Fibroblast of lung (primary cell): ENCODE data around the gene TMEM184B. TPM values are rescaled to one million over a fixed set of nuclear protein-coding genes. Genes with fewer than 3 reads are reported as not detected.

Source experiments
- DNase-seq, 2 donors: peaks; one replicate each; pipeline versions ENCODE4 v3.0.0 to v3.0.0-alpha.2; 2010; ENCODE audit warnings: low read depth in 2 of 2
- H2AFZ ChIP-seq: 2 replicates; pipeline ENCODE4 v1.5.1; 2012; ENCODE audit warnings: low read length, control low read depth, inconsistent platforms
- H3K27ac ChIP-seq: 2 replicates; pipeline ENCODE4 v1.5.1; 2011; ENCODE audit warnings: low read length, control low read depth; ENCODE audit not compliant: insufficient read depth
- H3K27me3 ChIP-seq: 2 replicates; pipeline ENCODE4 v1.5.1; 2011; ENCODE audit warnings: mild to moderate bottlenecking, low read length; ENCODE audit not compliant: control insufficient read depth, insufficient read depth
- H3K36me3 ChIP-seq: 2 replicates; pipeline ENCODE4 v1.5.1; 2011; ENCODE audit warnings: low read length; ENCODE audit not compliant: control insufficient read depth, insufficient read depth
- H3K4me1 ChIP-seq: 2 replicates; pipeline ENCODE4 v1.5.1; 2011; ENCODE audit warnings: low read length; ENCODE audit not compliant: control insufficient read depth, insufficient read depth; ENCODE audit errors: extremely low read depth
- H3K4me2 ChIP-seq: 2 replicates; pipeline ENCODE4 v1.5.1; 2011; ENCODE audit warnings: low read length, control low read depth; ENCODE audit not compliant: insufficient read depth; ENCODE audit errors: extremely low read depth
- H3K4me3 ChIP-seq, 4 experiments: fragments of 200-600 bp in 1 of 4; sonication (generic) in 1 of 4; replicated peaks in 1 of 4; 2 replicates each; pipeline ENCODE4 v1.5.1; 2011 to 2016; ENCODE audit warnings: low read length in 4 of 4, low read depth in 3 of 4, mild to moderate bottlenecking in 3 of 4, control low read depth in 2 of 4, inconsistent platforms in 1 of 4, mixed read lengths in 1 of 4; ENCODE audit not compliant: insufficient read depth in 1 of 4; ENCODE audit errors: control extremely low read depth in 1 of 4
- H3K79me2 ChIP-seq: 2 replicates; pipeline ENCODE4 v1.5.1; 2012; ENCODE audit warnings: mild to moderate bottlenecking, low read length, inconsistent platforms; ENCODE audit not compliant: control insufficient read depth, insufficient read depth
- H3K9ac ChIP-seq: 2 replicates; pipeline ENCODE4 v1.5.1; 2011; ENCODE audit warnings: mild to moderate bottlenecking, low read length, control low read depth; ENCODE audit not compliant: insufficient read depth
- H3K9me3 ChIP-seq: 2 replicates; pipeline ENCODE4 v1.5.1; 2012; ENCODE audit warnings: low read depth, low read length; ENCODE audit not compliant: control insufficient read depth, insufficient read depth
- H4K20me1 ChIP-seq: 2 replicates; pipeline ENCODE4 v1.5.1; 2011; ENCODE audit warnings: low read length; ENCODE audit not compliant: control insufficient read depth, insufficient read depth; ENCODE audit errors: extremely low read depth
- EZH2 ChIP-seq: IDR thresholded peaks from 2 replicates; pipeline ENCODE4 v1.5.1; 2012; ENCODE audit warnings: low read length, control low read depth, mild to moderate bottlenecking; ENCODE audit errors: missing control alignments
- polyA plus RNA-seq, 2 donors: library from polyadenylated mRNA; depleted of rRNA in 1 of 2; stranded (reverse) in 1 of 2; unstranded in 1 of 2; fragments of >200 nt; gene quantifications; 2 replicates each; pipeline ENCODE4 v1.2.1, GENCODE V29; 2011 to 2012; ENCODE audit warnings: missing spikeins in 1 of 2
- total RNA-seq: library from RNA; depleted of rRNA; stranded (reverse); fragments of >200 nt; gene quantifications from 2 replicates; pipeline ENCODE4 v1.2.1, GENCODE V29; 2014
- TF ChIP-seq, protein P1 (sequence below), 2 donors: IDR thresholded peaks in 1 of 2; conservative IDR thresholded peaks in 1 of 2; 1 replicate in 1 of 2; 2 replicates in 1 of 2; pipeline ENCODE4 v1.5.1; 2011 to 2012; ENCODE audit warnings: low read length in 2 of 2, control low read depth in 1 of 2, inconsistent platforms in 1 of 2, low read depth in 1 of 2, mild to moderate bottlenecking in 1 of 2

The TMEM184B gene
- total and polyA plus RNA-seq, 2 donors (not counting 1 experiment from before 2014, with no cell fraction given), result 28.2 to 37.2 TPM

DNA sequence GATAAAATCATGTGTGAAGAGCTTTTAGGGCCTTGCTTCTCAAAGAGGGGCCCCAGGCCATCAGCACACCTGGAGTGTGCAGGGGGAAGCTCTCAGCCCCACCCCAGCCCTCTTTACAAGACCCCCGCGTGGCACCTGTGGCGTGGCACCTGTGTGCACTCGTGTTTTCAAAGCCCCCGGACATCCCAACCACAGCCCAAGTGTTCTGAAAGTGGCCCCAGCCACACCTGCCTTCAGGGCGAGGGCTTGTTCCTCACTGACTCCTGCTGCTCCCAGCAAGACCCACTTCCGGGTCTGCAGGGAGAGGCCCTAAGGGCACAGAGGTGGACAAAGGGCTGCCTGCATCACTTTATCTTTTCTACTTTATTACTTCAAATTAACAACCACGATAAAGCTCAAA is 17.5 kb upstream of the TMEM184B start:
- TF ChIP-seq, protein P1, sequence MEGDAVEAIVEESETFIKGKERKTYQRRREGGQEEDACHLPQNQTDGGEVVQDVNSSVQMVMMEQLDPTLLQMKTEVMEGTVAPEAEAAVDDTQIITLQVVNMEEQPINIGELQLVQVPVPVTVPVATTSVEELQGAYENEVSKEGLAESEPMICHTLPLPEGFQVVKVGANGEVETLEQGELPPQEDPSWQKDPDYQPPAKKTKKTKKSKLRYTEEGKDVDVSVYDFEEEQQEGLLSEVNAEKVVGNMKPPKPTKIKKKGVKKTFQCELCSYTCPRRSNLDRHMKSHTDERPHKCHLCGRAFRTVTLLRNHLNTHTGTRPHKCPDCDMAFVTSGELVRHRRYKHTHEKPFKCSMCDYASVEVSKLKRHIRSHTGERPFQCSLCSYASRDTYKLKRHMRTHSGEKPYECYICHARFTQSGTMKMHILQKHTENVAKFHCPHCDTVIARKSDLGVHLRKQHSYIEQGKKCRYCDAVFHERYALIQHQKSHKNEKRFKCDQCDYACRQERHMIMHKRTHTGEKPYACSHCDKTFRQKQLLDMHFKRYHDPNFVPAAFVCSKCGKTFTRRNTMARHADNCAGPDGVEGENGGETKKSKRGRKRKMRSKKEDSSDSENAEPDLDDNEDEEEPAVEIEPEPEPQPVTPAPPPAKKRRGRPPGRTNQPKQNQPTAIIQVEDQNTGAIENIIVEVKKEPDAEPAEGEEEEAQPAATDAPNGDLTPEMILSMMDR (conservative IDR thresholded peaks at IDR 0.05 in 1 of 2, IDR thresholded peaks at IDR 0.05 in 1 of 2; ENCODE audit: low read depth in 1 of 2, low read length in 2 of 2), result no peak
- no peak for TF ChIP-seq EZH2
- H3K4me2 ChIP-seq, result no peak overlapping the region
- H3K79me2 ChIP-seq, result peaks cover 1% of the 10 kb centered on the region
- H3K9me3 ChIP-seq, result no peaks in the 10 kb centered on the region
- no peak overlapping the region for H2AFZ ChIP-seq
- no peaks in the 10 kb centered on the region for H3K27me3 ChIP-seq
- H3K27ac ChIP-seq, result no peak overlapping the region
- H3K9ac ChIP-seq, result no peak overlapping the region
- H3K36me3 ChIP-seq, result peaks cover 33% of the 10 kb centered on the region
- no peaks in the 10 kb centered on the region for H4K20me1 ChIP-seq
- DNase-seq, result no peak
- H3K4me3 ChIP-seq, result no peak overlapping the region
- peaks cover 13% of the 10 kb centered on the region for H3K4me1 ChIP-seq

DNA sequence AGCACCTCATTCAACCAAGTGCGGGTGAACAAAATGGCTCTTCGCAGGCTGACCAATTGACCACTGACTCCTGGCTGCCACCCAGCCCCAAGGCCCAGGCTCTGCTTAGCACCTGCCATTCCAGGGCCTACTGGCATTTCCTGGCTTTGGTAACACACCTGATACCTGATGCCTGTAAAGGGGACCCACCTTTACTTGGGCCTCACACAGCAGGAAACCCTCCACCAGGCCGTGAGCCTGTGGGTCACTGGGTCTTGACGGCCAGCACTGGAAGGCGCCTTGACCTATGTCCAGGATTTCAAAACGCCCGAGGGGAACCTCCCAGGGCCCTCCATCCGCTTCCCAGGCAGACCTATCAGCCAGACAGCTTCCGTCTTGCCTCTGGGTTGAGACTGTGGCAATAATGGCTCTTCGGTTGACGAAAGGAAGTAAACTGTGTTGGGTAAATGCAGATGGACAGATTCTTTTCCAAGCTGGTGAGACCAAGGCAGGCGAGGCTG is 16.8 kb upstream of the TMEM184B start:
- Histone ChIP-seq H3K4me3 (no peak overlapping the region), H3K36me3 (peaks cover 28% of the 10 kb centered on the region), H3K4me2 (no peak overlapping the region), H3K27ac (no peak overlapping the region), H2AFZ (no peak overlapping the region), H3K4me1 (peaks cover 18% of the 10 kb centered on the region), H3K79me2 (no peaks in the 10 kb centered on the region), H4K20me1 (no peaks in the 10 kb centered on the region), H3K27me3 (no peaks in the 10 kb centered on the region), H3K9ac (no peak overlapping the region), H3K9me3 (no peaks in the 10 kb centered on the region)
- no peak for TF ChIP-seq EZH2
- TF ChIP-seq, protein P1 (conservative IDR thresholded peaks at IDR 0.05 in 1 of 2, IDR thresholded peaks at IDR 0.05 in 1 of 2; ENCODE audit: low read depth in 1 of 2, low read length in 2 of 2), result no peak
- DNase-seq, result no peak

DNA sequence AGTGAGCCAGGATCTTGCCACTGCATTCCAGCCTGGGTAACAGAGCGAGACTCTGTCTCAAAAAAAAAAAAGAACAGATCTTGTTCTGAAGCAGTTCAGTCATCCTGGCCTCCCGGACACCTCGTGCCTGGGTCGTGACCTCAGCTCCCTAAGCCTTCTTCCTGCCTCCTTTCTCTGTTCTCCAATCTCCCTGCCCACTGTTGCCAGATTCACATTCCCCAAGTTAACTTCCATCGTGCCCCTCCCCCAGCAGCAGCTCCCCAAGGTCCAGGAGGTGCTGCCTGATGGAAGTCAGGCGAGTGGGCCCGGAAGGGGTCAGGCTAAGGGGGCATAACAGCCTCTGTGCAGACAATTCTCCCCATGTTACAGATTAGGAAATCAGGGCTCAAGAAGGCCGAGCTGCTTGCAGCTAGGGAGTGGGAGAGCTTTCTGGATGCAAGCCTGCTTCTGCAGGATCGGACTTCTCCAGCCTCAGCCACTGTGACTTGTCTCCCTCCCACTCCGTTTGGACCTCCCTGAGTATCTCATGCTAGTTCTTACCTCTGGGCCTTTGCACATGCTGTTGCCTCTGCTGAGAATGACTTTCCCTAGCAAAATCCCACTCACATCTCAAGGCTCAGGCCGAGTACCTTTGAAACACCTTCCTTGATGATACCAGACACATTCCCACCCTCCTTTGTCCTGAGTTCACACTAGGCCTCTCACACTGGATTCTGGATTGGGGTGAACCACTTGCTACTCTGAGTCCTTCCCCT is 14.3 kb upstream of the TMEM184B start:
- peaks cover 22% of the 10 kb centered on the region for H3K4me1 ChIP-seq
- H3K9ac ChIP-seq, result no peak overlapping the region
- no peaks in the 10 kb centered on the region for H3K9me3 ChIP-seq
- H3K4me2 ChIP-seq, result no peak overlapping the region
- H2AFZ ChIP-seq, result no peak overlapping the region
- H4K20me1 ChIP-seq, result no peaks in the 10 kb centered on the region
- TF ChIP-seq EZH2, result no peak
- TF ChIP-seq, protein P1 (conservative IDR thresholded peaks at IDR 0.05 in 1 of 2, IDR thresholded peaks at IDR 0.05 in 1 of 2; ENCODE audit: low read depth in 1 of 2, low read length in 2 of 2), result no peak
- H3K36me3 ChIP-seq, result peaks cover 13% of the 10 kb centered on the region
- DNase-seq, result no peak
- no peak overlapping the region for H3K4me3 ChIP-seq
- no peaks in the 10 kb centered on the region for H3K27me3 ChIP-seq
- no peak overlapping the region for H3K27ac ChIP-seq
- no peaks in the 10 kb centered on the region for H3K79me2 ChIP-seq
